ENCODE results near the gene ZNF33B. TPM values are rescaled to one million over a fixed set of nuclear protein-coding genes. Genes with fewer than 3 reads are reported as not detected.
A peak's percentile ranks its signal among the peaks of the same experiment; 100 is the strongest.

The ZNF33B gene
- total RNA-seq, 1 donor from 2014 or later = 34.5 TPM

DNA sequence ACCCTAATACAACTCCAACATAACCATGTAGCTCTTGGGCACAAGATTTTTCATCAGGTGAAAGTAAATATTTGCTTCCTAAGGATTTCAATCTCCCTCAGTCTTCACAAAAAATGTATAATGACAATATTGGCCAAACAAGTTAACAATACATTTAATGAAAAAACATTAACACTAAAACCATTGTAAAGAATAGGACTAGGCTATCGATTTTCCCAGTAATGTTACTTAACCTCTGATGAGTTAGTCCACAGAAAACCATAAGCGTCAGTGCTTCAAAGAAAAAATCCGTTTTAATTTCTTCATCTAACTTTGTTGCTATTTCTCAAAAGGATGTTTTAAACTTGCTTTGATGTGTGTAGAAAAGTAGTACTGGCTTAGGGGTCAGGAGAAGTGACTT is 1.2 kb downstream of the ZNF33B start:
- Histone ChIP-seq H3K79me2 (ENCODE audit: low read depth) (peaks cover 44% of the 10 kb centered on the region), H4K20me1 (ENCODE audit: low read depth) (no peaks in the 10 kb centered on the region), H3K27ac (no peak overlapping the region), H3K27me3 (no peaks in the 10 kb centered on the region), H3K4me3 (peak overlapping the region; percentile 89), H3K9me3 (ENCODE audit: low read depth) (no peaks in the 10 kb centered on the region), H2AFZ (replicated peaks) (no peak overlapping the region), H3K9ac (no peak overlapping the region), H3K4me2 (peak overlapping the region; percentile 89), H3K4me1 (peaks cover 13% of the 10 kb centered on the region), H3K36me3 (no peaks in the 10 kb centered on the region), H3F3A (ENCODE audit: low read depth) (peaks cover 10% of the 10 kb centered on the region)
- peaks cover 10% of the 10 kb centered on the region for H3K27me3 Mint-ChIP-seq (ENCODE audit: insufficient read depth, low read depth)
- no peak for DNase-seq (ENCODE audit: low spot score)
- no peaks in the 10 kb centered on the region for H3K9me3 Mint-ChIP-seq
- H3K4me1 Mint-ChIP-seq = peaks cover 13% of the 10 kb centered on the region
- H3K36me3 Mint-ChIP-seq = peaks cover 10% of the 10 kb centered on the region
- peak overlapping the region; percentile 64 for H3K4me3 Mint-ChIP-seq
- TF ChIP-seq EZH2 (IDR thresholded peaks at IDR 0.05) (no peak), EZH2phosphoT487 (IDR thresholded peaks at IDR 0.05) (no peak)
- TF ChIP-seq, protein P1, sequence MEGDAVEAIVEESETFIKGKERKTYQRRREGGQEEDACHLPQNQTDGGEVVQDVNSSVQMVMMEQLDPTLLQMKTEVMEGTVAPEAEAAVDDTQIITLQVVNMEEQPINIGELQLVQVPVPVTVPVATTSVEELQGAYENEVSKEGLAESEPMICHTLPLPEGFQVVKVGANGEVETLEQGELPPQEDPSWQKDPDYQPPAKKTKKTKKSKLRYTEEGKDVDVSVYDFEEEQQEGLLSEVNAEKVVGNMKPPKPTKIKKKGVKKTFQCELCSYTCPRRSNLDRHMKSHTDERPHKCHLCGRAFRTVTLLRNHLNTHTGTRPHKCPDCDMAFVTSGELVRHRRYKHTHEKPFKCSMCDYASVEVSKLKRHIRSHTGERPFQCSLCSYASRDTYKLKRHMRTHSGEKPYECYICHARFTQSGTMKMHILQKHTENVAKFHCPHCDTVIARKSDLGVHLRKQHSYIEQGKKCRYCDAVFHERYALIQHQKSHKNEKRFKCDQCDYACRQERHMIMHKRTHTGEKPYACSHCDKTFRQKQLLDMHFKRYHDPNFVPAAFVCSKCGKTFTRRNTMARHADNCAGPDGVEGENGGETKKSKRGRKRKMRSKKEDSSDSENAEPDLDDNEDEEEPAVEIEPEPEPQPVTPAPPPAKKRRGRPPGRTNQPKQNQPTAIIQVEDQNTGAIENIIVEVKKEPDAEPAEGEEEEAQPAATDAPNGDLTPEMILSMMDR (IDR thresholded peaks at IDR 0.05) = no peak
- no peak overlapping the region for H3K27ac Mint-ChIP-seq

GRCh38 chr10:42635098-42635497 is 3.3 kb downstream of the ZNF33B start:
- Mint-ChIP-seq H3K4me3 (no peak overlapping the region), H3K9me3 (no peaks in the 10 kb centered on the region), H3K4me1 (peaks cover 13% of the 10 kb centered on the region), H3K27me3 (ENCODE audit: insufficient read depth, low read depth) (peaks cover 7% of the 10 kb centered on the region), H3K27ac (no peak overlapping the region), H3K36me3 (peaks cover 18% of the 10 kb centered on the region)
- TF ChIP-seq, protein P1 (IDR thresholded peaks at IDR 0.05) = no peak
- TF ChIP-seq EZH2 (IDR thresholded peaks at IDR 0.05) (no peak), EZH2phosphoT487 (IDR thresholded peaks at IDR 0.05) (no peak)
- no peak overlapping the region for H2AFZ ChIP-seq (replicated peaks)
- H3K27ac ChIP-seq = no peak overlapping the region
- peaks cover 44% of the 10 kb centered on the region for H3K79me2 ChIP-seq (ENCODE audit: low read depth)
- peaks cover 13% of the 10 kb centered on the region for H3K4me1 ChIP-seq
- H3K9me3 ChIP-seq (ENCODE audit: low read depth) = no peaks in the 10 kb centered on the region
- no peaks in the 10 kb centered on the region for H4K20me1 ChIP-seq (ENCODE audit: low read depth)
- no peak overlapping the region for H3K4me2 ChIP-seq
- H3K4me3 ChIP-seq = no peak overlapping the region
- no peak for DNase-seq (ENCODE audit: low spot score)
- no peak overlapping the region for H3K9ac ChIP-seq
- peaks cover 4% of the 10 kb centered on the region for H3K36me3 ChIP-seq
- no peaks in the 10 kb centered on the region for H3K27me3 ChIP-seq
- peaks cover 10% of the 10 kb centered on the region for H3F3A ChIP-seq (ENCODE audit: low read depth)

GRCh38 chr10:42632564-42632963 is 5.8 kb downstream of the ZNF33B start:
- H2AFZ ChIP-seq (replicated peaks) = no peak overlapping the region
- no peaks in the 10 kb centered on the region for H3K9me3 Mint-ChIP-seq
- H3K4me1 Mint-ChIP-seq = peaks cover 10% of the 10 kb centered on the region
- H3K27me3 ChIP-seq = no peaks in the 10 kb centered on the region
- no peak overlapping the region for H3K9ac ChIP-seq
- peaks cover 39% of the 10 kb centered on the region for H3K79me2 ChIP-seq (ENCODE audit: low read depth)
- peaks cover 8% of the 10 kb centered on the region for H3K4me1 ChIP-seq
- peaks cover under 1% of the 10 kb centered on the region for H3F3A ChIP-seq (ENCODE audit: low read depth)
- TF ChIP-seq EZH2phosphoT487 (IDR thresholded peaks at IDR 0.05) = no peak
- TF ChIP-seq EZH2 (IDR thresholded peaks at IDR 0.05) = no peak
- H4K20me1 ChIP-seq (ENCODE audit: low read depth) = no peaks in the 10 kb centered on the region
- H3K27ac Mint-ChIP-seq = no peak overlapping the region
- DNase-seq (ENCODE audit: low spot score) = no peak
- H3K4me3 Mint-ChIP-seq = no peak overlapping the region
- no peak overlapping the region for H3K27ac ChIP-seq
- H3K36me3 Mint-ChIP-seq = peaks cover 31% of the 10 kb centered on the region
- H3K9me3 ChIP-seq (ENCODE audit: low read depth) = no peaks in the 10 kb centered on the region
- no peak overlapping the region for H3K4me2 ChIP-seq
- peaks cover 19% of the 10 kb centered on the region for H3K36me3 ChIP-seq
- no peaks in the 10 kb centered on the region for H3K27me3 Mint-ChIP-seq (ENCODE audit: insufficient read depth, low read depth)
- no peak overlapping the region for H3K4me3 ChIP-seq

DNA sequence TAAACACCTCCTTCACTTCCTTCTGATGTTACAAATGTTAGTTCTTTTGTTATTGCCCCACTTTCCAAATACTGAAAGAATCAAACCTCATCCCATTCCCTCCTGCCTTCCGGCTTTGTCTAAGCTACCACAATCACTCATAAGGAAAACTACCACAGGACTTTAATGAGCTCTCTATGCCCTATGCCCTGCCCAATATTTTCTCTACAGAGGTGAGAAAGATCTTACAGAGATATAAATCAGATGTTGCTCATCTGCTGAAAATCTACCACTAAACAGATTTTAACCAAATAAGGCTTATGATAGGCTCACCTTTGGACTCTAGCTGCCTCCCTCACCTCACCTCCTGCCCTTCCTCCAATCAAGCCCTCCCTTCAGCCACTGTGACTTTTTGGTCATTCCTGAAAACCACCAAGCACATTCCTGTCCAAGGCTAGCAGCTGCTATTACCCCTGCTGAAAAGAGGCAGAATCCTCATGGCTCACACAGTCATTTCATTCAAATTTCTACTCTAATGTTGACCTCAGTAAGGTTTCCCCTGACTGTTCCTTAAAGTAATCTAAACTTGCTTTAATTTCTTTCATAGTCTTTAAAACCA is 7.7 kb downstream of the ZNF33B start:
- Mint-ChIP-seq H3K27ac (no peak overlapping the region), H3K4me1 (no peaks in the 10 kb centered on the region), H3K4me3 (no peak overlapping the region), H3K36me3 (peaks cover 33% of the 10 kb centered on the region), H3K9me3 (no peaks in the 10 kb centered on the region), H3K27me3 (ENCODE audit: insufficient read depth, low read depth) (no peaks in the 10 kb centered on the region)
- no peaks in the 10 kb centered on the region for H3K4me1 ChIP-seq
- H4K20me1 ChIP-seq (ENCODE audit: low read depth) = no peaks in the 10 kb centered on the region
- no peak overlapping the region for H3K4me2 ChIP-seq
- no peak for DNase-seq (ENCODE audit: low spot score)
- H2AFZ ChIP-seq (replicated peaks) = no peak overlapping the region
- peaks cover 25% of the 10 kb centered on the region for H3K36me3 ChIP-seq
- no peak overlapping the region for H3K27ac ChIP-seq
- H3K9me3 ChIP-seq (ENCODE audit: low read depth) = no peaks in the 10 kb centered on the region
- H3F3A ChIP-seq (ENCODE audit: low read depth) = no peaks in the 10 kb centered on the region
- TF ChIP-seq EZH2phosphoT487 (IDR thresholded peaks at IDR 0.05) (no peak), EZH2 (IDR thresholded peaks at IDR 0.05) (no peak)
- TF ChIP-seq, protein P1 (IDR thresholded peaks at IDR 0.05) = no peak
- no peak overlapping the region for H3K4me3 ChIP-seq
- no peak overlapping the region for H3K9ac ChIP-seq
- peaks cover 21% of the 10 kb centered on the region for H3K79me2 ChIP-seq (ENCODE audit: low read depth)
- H3K27me3 ChIP-seq = no peaks in the 10 kb centered on the region

Data from neural progenitor cell (in vitro differentiated cells).